H1 (cell line): ENCODE data around the gene LSM14B. TPM values are rescaled to one million over a fixed set of nuclear protein-coding genes. Genes with fewer than 3 reads are reported as not detected.

ENCODE experiments used
- CHD7 ChIP-seq: fragments of 300-600 bp; sonication (generic); IDR thresholded peaks from 2 replicates; pipeline ENCODE4 v1.7.1; 2012; ENCODE audit warnings: low read length, moderate library complexity, mild to moderate bottlenecking, inconsistent platforms; ENCODE audit not compliant: insufficient replicate concordance
- HDAC2 ChIP-seq, 2 experiments: fragments of 300-600 bp in 1 of 2; sonication (generic) in 1 of 2; IDR thresholded peaks; 2 replicates each; pipeline ENCODE4 v1.6.1; 2011 to 2012; ENCODE audit warnings: low read depth in 2 of 2, low read length in 2 of 2, mild to moderate bottlenecking in 2 of 2, moderate library complexity in 2 of 2, borderline replicate concordance in 1 of 2, inconsistent platforms in 1 of 2
- KDM4A ChIP-seq: IDR thresholded peaks from one replicate; pipeline ENCODE4 v1.7.1; 2012; ENCODE audit warnings: low read depth, mild to moderate bottlenecking, moderate library complexity, low read length, inconsistent platforms; ENCODE audit not compliant: severe bottlenecking
- polyA plus RNA-seq, 7 experiments: library from polyadenylated mRNA; depleted of rRNA in 3 of 7; stranded (reverse) in 5 of 7; unstranded in 2 of 7; fragments of >200 nt in 5 of 7; fragments of 200-250 nt in 2 of 7; gene quantifications; 1 replicate in 5 of 7; 2 replicates in 1 of 7; 4 replicates in 1 of 7; pipeline versions ENCODE4 v1.2.1 to v1.2.3, GENCODE V29; 2011 to 2013; ENCODE audit warnings: missing spikeins in 2 of 7, mixed read lengths in 2 of 7
- total RNA-seq: library from RNA; stranded (reverse); fragmentation: NEBNext Ultra II Directional; extraction: Animal tissue kit (Norgen Biotek cat#: 25700); gene quantifications from 2 replicates; pipeline ENCODE4 v1.2.1, GENCODE V29; 2021

LSM14B gene
- total and polyA plus RNA-seq, 2 of the 8 experiments (the other 6 are each of a cell fraction or from before 2014, with no cell fraction given): 58.3 to 65.6 TPM

DNA sequence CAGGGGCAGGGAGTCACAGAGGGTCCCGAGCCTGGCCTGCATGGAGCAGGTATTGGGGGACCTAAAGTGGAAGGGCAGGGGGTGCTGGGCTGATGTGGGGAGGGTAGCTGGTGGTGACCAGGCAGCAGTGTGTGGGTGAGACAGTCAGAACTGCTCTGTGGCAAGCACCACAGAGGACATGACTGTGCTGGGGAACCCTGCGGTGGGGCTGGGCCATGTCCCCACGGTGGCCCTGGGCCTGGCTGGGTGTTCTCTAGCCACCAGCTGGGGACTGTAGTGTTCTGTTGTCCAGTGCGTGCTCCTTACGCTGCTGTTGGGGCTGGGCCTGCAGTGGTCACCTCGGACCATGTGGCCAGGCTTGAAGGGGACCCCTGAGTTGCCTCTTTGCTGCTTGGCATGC is 24.9 kb downstream of the LSM14B start (continued):
- TF ChIP-seq CHD7 (no peak), KDM4A (no peak), HDAC2 (IDR thresholded peaks at IDR 0.05; ENCODE audit: borderline replicate concordance in 1 of 2, low read depth in 2 of 2, low read length in 2 of 2) (no peak)
